IPS-18c (cell line): ENCODE data around the gene MRPS14.
"Not testable (repeated sequence)": the region's sequence is repeated elsewhere in the genome, so short reads cannot be mapped to it uniquely, and the experiment has no call there.

ENCODE experiments used
- H3K4me3 ChIP-seq: 2 replicates; pipeline ENCODE4 v1.7.0; 2013; ENCODE audit warnings: low read depth, mild to moderate bottlenecking, low read length, moderate library complexity; ENCODE audit not compliant: insufficient read depth
- H3K9me3 ChIP-seq: one replicate; pipeline ENCODE4 v1.6.1; 2013; ENCODE audit warnings: mild to moderate bottlenecking, low read length, moderate library complexity; ENCODE audit not compliant: control insufficient read depth, insufficient read depth

The MRPS14 gene

GRCh38 chr1:175035865-175036264 is 12.6 kb upstream of the MRPS14 start:
- Histone ChIP-seq H3K4me3 (no peak overlapping the region), H3K9me3 (no peaks in the 10 kb centered on the region)

DNA sequence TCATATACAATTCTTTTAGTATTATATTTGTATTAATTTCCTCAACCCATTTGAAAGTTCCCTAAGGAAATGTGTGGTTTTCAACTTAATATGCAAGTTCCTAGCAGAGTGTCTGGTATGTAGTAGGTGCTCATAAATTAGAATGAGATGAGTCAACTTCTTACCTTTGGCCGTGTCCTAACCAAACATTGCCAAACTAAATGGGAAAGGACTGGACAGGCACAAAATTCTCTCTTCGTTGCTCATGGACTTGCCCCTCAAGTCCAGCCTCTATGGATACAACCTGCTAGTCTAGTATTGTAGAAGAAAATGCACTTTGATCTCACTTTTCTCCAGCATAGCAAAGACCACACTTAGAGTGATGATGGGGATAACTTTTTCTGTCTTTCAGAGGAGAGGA is 11.6 kb upstream of the MRPS14 start:
- no peaks in the 10 kb centered on the region for H3K9me3 ChIP-seq
- H3K4me3 ChIP-seq: no peak overlapping the region

DNA sequence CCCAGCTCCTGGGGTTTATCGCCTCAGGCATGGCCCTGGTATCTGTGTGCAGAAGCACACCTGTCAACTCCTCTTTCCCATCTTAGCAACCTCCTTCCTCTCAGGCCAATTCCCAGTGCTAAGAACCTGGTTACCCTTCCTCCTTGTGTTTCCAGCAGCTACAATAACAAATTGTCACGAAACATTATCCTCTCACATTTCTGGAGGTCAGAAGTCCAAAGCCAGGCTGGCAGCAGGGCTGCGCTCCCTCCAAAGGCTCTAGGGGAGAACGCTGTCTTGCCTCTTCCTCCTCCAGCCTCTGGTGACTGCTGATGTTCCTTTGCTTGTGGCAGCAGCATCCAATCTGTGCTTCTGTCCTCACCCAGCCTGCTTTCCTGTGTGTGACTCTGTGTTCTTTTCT is 10.7 kb upstream of the MRPS14 start:
- H3K4me3 ChIP-seq: no peak overlapping the region
- no peaks in the 10 kb centered on the region for H3K9me3 ChIP-seq

DNA sequence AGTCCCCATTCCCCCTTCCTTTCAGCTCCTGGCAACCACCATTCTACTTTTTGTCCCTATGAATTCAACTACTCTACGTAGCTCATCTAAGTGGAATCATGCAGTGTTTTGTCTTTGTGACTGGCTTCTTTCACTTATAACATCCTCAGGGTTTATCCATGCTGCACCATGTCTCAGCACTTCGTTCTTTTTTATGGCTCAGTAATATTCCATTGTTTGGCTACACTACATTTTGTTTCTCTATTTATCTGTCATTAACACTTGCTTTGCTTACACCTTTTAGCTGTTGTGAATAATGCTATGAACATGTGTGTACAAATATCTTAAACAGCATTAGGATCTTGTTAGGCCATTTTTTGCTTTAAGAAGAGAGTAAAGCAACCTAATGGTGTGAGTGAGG is 1.5 kb upstream of the MRPS14 start:
- no peak overlapping the region for H3K4me3 ChIP-seq
- H3K9me3 ChIP-seq: no peaks in the 10 kb centered on the region

- H3K4me3 ChIP-seq: peak overlapping the region; percentile 47; the same call in 1 of the 2 replicates
- H3K9me3 ChIP-seq: not testable (repeated sequence)
Observed at GRCh38 chr1:175023922-175024242, 657 bp upstream of the MRPS14 start.

DNA sequence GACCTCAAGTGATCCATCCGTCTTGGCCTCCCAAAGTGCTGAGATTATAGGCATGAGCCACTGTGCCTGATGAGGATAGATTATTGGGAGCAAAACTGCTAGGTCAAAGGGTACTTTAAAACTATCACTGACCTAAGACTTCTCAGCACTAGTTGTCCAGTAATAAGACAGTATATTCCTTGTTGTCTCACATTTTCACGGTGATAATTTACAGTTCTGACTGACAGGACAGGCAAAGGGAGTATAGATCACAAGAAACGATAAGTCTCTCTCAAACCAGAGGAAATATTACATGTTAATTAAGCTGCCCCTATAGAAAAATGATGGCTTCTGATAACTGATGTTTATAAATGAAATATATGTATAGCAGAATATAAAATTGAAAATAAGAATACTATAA is 3.7 kb downstream of the MRPS14 start:
- H3K9me3 ChIP-seq: no peaks in the 10 kb centered on the region
- H3K4me3 ChIP-seq: no peak overlapping the region

DNA sequence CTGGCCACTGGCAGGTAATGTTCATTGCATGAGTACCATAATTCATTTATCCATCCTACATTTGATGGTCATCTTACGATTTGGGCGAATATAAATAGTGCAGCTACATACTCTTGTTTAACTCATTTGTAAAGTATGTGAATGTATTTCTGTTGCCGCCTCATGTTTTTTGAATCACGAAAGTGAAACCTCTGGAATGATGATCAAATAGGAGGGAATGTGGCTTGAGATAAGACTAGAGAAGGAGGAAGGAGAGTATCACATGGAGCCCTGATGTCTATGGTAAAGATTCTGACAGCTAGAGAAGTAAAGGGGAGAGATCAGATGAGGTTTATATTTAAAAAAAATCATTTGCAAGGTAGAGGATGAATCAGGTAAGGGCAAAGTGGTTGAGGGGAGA is 8.0 kb downstream of the MRPS14 start:
- no peak overlapping the region for H3K4me3 ChIP-seq
- H3K9me3 ChIP-seq: no peaks in the 10 kb centered on the region

DNA sequence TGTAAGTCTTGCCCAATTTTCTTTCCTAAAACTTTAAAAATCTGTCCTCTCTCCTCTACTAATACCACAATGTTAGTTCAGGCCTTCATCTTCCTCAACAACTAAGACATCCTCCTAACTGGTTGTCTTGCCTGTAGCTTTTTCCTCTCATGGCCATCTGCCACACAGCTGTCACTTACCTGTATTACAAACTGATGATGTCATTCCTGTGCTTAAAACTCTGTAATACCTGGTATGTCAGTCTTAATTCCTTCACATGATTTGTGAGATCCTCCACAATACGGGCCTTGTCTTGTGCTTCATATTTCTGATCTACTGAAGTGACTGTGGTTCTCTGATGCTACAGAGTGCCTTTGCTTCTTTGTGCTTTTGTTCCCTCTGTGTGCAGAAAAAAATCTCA is 9.8 kb downstream of the MRPS14 start:
- H3K4me3 ChIP-seq: no peak overlapping the region
- no peaks in the 10 kb centered on the region for H3K9me3 ChIP-seq

DNA sequence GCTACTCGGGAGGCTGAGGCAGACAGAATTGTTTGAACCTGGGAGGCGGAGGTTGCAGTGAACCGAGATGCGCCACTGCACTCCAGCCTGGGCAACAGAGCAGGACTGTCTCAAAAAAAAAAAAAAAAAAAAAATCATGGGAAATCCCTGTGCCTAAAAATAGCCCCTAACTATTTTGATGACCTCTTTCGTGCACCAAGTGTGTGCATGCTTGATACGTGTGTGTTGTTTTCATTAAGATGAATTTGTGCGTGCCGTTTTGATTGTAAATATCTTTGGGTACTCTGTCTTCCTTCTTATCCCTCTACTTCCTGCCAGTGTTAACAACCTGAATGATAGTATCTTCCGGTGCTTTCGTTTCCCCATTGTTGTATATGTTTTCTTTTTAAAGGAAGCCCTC is 13.7 kb downstream of the MRPS14 start:
- H3K4me3 ChIP-seq: no peak overlapping the region
- no peaks in the 10 kb centered on the region for H3K9me3 ChIP-seq

- H3K9me3 ChIP-seq: no peaks in the 10 kb centered on the region
- H3K4me3 ChIP-seq: no peak overlapping the region
Observed at GRCh38 chr1:175005085-175005783, 18.0 kb downstream of the MRPS14 start.

DNA sequence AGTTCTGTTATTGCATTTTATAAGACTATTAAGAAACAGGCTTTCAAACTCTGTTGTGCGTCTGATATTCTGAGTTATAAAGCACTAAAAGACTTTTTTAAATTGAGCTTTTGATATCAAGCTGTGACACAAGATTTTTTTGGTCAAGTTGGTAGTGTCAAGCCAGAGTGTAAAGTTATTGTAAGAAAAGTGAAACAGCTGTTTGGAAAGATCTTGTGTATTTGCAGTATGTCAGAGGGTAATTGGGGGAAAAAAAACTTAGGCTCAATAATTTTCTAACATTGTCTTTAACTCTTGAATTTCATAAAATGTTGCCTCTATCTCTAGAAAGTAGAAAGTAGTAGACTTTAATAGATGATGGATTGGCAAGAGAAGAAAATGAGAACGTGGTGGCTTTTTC is 19.7 kb downstream of the MRPS14 start:
- Histone ChIP-seq H3K4me3 (no peak overlapping the region), H3K9me3 (no peaks in the 10 kb centered on the region)

GRCh38 chr1:175002910-175003517 is 20.2 kb downstream of the MRPS14 start:
- no peaks in the 10 kb centered on the region for H3K9me3 ChIP-seq

GRCh38 chr1:175000697-175001187 is 22.5 kb downstream of the MRPS14 start:
- Histone ChIP-seq H3K4me3 (peak overlapping the region; percentile 59), H3K9me3 (no peaks in the 10 kb centered on the region)

More at GRCh38 chr1:175002910-175003517, 20.2 kb downstream of the MRPS14 start:
- H3K4me3 ChIP-seq: no peak overlapping the region

- peak within 1 kb of the TSS; percentile 59 for H3K4me3 ChIP-seq
- H3K9me3 ChIP-seq: no peaks in the 10 kb centered on the region
Observed at GRCh38 chr1:174999936-175000696, 23.1 kb downstream of the MRPS14 start, which contains the start of gene CACYBP. TSS of gene CACYBP (plus strand) at chr1:174999947. CDS start at chr1:175000181, 234 bp downstream.

GRCh38 chr1:174999216-174999935 is 23.8 kb downstream of the MRPS14 start:
- H3K9me3 ChIP-seq: no peaks in the 10 kb centered on the region
- peak overlapping the region; percentile 59 for H3K4me3 ChIP-seq

GRCh38 chr1:174998569-174999215 is 24.5 kb downstream of the MRPS14 start:
- Histone ChIP-seq H3K9me3 (no peaks in the 10 kb centered on the region), H3K4me3 (peak overlapping the region; percentile 59)

DNA sequence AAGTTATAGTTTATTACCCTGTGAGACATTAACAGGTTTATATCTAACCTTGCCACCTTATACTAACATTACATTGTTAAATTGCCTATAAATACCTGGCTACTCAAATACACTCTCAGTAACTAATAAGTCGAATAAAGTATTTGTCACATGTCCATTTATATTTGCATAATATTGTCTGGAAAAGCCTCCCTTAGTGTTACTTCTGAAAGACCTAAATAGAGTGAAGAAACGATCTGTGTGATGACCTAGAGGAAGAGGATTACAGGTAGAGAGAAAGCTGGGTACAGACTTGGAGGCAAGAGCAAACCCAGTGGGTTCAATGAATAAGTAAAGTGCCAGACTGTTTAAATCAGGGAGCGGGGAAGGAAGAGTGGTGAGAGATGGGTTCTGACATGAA is 26.2 kb downstream of the MRPS14 start:
- no peak overlapping the region for H3K4me3 ChIP-seq

More for the DNA sequence above, 26.2 kb downstream of the MRPS14 start:
- no peaks in the 10 kb centered on the region for H3K9me3 ChIP-seq
